Measurements from ENCODE around the gene MFN2.

Gene MFN2

GRCh38 chr1:12052008-12052573, 71.8 kb downstream of the MFN2 start:
- no peaks in the 10 kb centered on the region for H3K36me3 ChIP-seq (ENCODE audit: control insufficient read depth in 2 of 2, insufficient read depth in 2 of 2, low read length in 2 of 2)
- H3K9ac ChIP-seq (ENCODE audit: low read length in 2 of 2): peak overlapping the region in 1 of 2 donors; percentile 13
- peak overlapping the region; percentile 22 to 35 for H3K4me3 ChIP-seq (ENCODE audit: low read length in 2 of 2)
- H3K9me3 ChIP-seq (ENCODE audit: control insufficient read depth in 2 of 2, low read length in 2 of 2): no peaks in the 10 kb centered on the region
- H3K27me3 ChIP-seq (ENCODE audit: control insufficient read depth in 1 of 2, insufficient read depth in 2 of 2, low read length in 2 of 2): no peaks in the 10 kb centered on the region
- peaks cover 24% of the 10 kb centered on the region for H3K4me1 ChIP-seq (ENCODE audit: control insufficient read depth, insufficient read depth, low read length)
- peak overlapping the region; percentile 60 for H3K27ac ChIP-seq (ENCODE audit: low read length)

- H3K9ac ChIP-seq (ENCODE audit: low read length in 2 of 2): peak overlapping the region in 1 of 2 donors; percentile 5
- H3K9me3 ChIP-seq (ENCODE audit: control insufficient read depth in 2 of 2, low read length in 2 of 2): peaks cover 0 to 5% of the 10 kb centered on the region in 2 donors
- H3K36me3 ChIP-seq (ENCODE audit: control insufficient read depth in 2 of 2, insufficient read depth in 2 of 2, low read length in 2 of 2): no peaks in the 10 kb centered on the region
- peaks cover 24% of the 10 kb centered on the region for H3K4me1 ChIP-seq (ENCODE audit: control insufficient read depth, insufficient read depth, low read length)
- H3K4me3 ChIP-seq (ENCODE audit: low read length in 2 of 2): peak overlapping the region in 1 of 2 donors; percentile 15
- no peaks in the 10 kb centered on the region for H3K27me3 ChIP-seq (ENCODE audit: control insufficient read depth in 1 of 2, insufficient read depth in 2 of 2, low read length in 2 of 2)
- H3K27ac ChIP-seq (ENCODE audit: low read length): peak overlapping the region; percentile 55
Measured at GRCh38 chr1:12052997-12053686, 72.9 kb downstream of the MFN2 start.

DNA sequence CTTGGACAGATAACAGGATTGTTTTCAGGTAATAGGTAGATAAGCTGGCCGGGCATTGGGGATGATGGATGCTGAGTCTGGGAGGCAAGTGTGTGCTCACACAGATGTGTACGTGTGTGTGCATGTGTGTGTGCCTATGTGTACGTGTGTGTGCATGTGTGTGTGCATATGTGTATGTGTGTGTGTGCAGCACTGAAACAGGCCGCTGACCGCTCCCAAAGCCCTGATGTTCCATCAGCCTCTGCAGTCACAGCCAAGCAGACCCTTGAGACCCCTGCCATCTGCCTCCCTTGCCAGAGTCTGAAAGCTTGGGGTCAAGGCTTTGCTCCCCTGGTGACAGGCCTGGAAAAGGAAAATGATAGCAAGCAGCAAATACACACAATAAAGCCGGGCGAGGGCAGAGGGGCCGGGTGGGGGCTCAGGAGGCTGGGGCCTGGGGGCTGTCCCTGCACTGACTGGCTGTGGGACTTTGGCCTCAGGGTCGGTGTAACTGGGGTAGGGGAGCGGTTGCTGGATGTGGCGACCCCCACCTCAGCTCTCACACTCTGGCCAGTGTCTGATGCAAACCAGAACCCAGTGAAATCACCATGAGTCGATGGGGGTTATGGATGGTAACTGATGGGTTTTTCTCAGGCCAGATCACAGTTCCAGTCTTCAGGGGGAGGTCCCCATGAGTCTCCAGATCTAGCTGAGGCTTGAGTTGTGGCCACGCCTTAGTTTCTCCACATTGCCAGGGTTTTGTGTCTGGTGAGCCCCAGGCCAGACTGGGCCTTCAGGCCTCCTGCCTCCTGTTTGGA, 73.7 kb downstream of the MFN2 start:
- Histone ChIP-seq H3K27me3 (ENCODE audit: control insufficient read depth in 1 of 2, insufficient read depth in 2 of 2, low read length in 2 of 2) (no peaks in the 10 kb centered on the region), H3K9me3 (ENCODE audit: control insufficient read depth in 2 of 2, low read length in 2 of 2) (peaks cover 0 to 7% of the 10 kb centered on the region in 2 donors), H3K4me1 (ENCODE audit: control insufficient read depth, insufficient read depth, low read length) (peaks cover 24% of the 10 kb centered on the region), H3K27ac (ENCODE audit: low read length) (peak overlapping the region; percentile 55), H3K4me3 (ENCODE audit: low read length in 2 of 2) (no peak overlapping the region), H3K36me3 (ENCODE audit: control insufficient read depth in 2 of 2, insufficient read depth in 2 of 2, low read length in 2 of 2) (no peaks in the 10 kb centered on the region), H3K9ac (ENCODE audit: low read length in 2 of 2) (peak overlapping the region in 1 of 2 donors; percentile 5)

DNA sequence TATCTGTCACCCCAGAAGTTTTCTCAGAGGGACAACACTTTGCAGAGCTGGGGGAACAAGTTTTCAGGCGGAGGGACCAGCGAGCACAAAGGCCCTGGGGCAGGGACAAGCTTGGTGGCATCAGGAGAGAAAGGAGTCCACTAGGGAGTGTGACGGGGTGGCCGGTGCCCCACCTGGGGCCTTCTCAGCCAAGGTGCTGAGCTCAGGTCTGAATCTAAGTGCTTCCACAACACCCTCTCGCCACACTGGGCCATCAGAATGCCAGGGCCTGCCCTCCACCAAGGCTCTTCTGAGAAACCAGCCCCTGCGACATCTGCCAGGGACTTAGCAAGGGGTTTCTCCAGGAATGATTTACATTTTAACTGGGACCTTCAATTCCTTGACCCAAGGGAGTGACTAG, 75.0 kb downstream of the MFN2 start:
- no peak overlapping the region for H3K27ac ChIP-seq (ENCODE audit: low read length)
- H3K36me3 ChIP-seq (ENCODE audit: control insufficient read depth in 2 of 2, insufficient read depth in 2 of 2, low read length in 2 of 2): no peaks in the 10 kb centered on the region
- H3K27me3 ChIP-seq (ENCODE audit: control insufficient read depth in 1 of 2, insufficient read depth in 2 of 2, low read length in 2 of 2): peaks cover 0 to 2% of the 10 kb centered on the region in 2 donors
- peaks cover 0 to 7% of the 10 kb centered on the region in 2 donors for H3K9me3 ChIP-seq (ENCODE audit: control insufficient read depth in 2 of 2, low read length in 2 of 2)
- H3K9ac ChIP-seq (ENCODE audit: low read length in 2 of 2): no peak overlapping the region
- H3K4me3 ChIP-seq (ENCODE audit: low read length in 2 of 2): no peak overlapping the region
- H3K4me1 ChIP-seq (ENCODE audit: control insufficient read depth, insufficient read depth, low read length): peaks cover 24% of the 10 kb centered on the region

- H3K9me3 ChIP-seq (ENCODE audit: control insufficient read depth in 2 of 2, low read length in 2 of 2): peaks cover 0 to 7% of the 10 kb centered on the region in 2 donors
- H3K27me3 ChIP-seq (ENCODE audit: control insufficient read depth in 1 of 2, insufficient read depth in 2 of 2, low read length in 2 of 2): peaks cover 0 to 3% of the 10 kb centered on the region in 2 donors
- H3K27ac ChIP-seq (ENCODE audit: low read length): no peak overlapping the region
- no peaks in the 10 kb centered on the region for H3K36me3 ChIP-seq (ENCODE audit: control insufficient read depth in 2 of 2, insufficient read depth in 2 of 2, low read length in 2 of 2)
- H3K4me3 ChIP-seq (ENCODE audit: low read length in 2 of 2): no peak overlapping the region
- peaks cover 24% of the 10 kb centered on the region for H3K4me1 ChIP-seq (ENCODE audit: control insufficient read depth, insufficient read depth, low read length)
- H3K9ac ChIP-seq (ENCODE audit: low read length in 2 of 2): no peak overlapping the region
Measured at GRCh38 chr1:12056331-12056841, 76.1 kb downstream of the MFN2 start.

- H3K4me1 ChIP-seq (ENCODE audit: control insufficient read depth, insufficient read depth, low read length): peaks cover 16% of the 10 kb centered on the region
- peaks cover 6 to 9% of the 10 kb centered on the region in 2 donors for H3K27me3 ChIP-seq (ENCODE audit: control insufficient read depth in 1 of 2, insufficient read depth in 2 of 2, low read length in 2 of 2)
- no peak overlapping the region for H3K27ac ChIP-seq (ENCODE audit: low read length)
- H3K36me3 ChIP-seq (ENCODE audit: control insufficient read depth in 2 of 2, insufficient read depth in 2 of 2, low read length in 2 of 2): no peaks in the 10 kb centered on the region
- no peak overlapping the region for H3K4me3 ChIP-seq (ENCODE audit: low read length in 2 of 2)
- H3K9me3 ChIP-seq (ENCODE audit: control insufficient read depth in 2 of 2, low read length in 2 of 2): peaks cover 0 to 7% of the 10 kb centered on the region in 2 donors
- no peak overlapping the region for H3K9ac ChIP-seq (ENCODE audit: low read length in 2 of 2)
Measured at GRCh38 chr1:12057382-12057781, 77.1 kb downstream of the MFN2 start.

DNA sequence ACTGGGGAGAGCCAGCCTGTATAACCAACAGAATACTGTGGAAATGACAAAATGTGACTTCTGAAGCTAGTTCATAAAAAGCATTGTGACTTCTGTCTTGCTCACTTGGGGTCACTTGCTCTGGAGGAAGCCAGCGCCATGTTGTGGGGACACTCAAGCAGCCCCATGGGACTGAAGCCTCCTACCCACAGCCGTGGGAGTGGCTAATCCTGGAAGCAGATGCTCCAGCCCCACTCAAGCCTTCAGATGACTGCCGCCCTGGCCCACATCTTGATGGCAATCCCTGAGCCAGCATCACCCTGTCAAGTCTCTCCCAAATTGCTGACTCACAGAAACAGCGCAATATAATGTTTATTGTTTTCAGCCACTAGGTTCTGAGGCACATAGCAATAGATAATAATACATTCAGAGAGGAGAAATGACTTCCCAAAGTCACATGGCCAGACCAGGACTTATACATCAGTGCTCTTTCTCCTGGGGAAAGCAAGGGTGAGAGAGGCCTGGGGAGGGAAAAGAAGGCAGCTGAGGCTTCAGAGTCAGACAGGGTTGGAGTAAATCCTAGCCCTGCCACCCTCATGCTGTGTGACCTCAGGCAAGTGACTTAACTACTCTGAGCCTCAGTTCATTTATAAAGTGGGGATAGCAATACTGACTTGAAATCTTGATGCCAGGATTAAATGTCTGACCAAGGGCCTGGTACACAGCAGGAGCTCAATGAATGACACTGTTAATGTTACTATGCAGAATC, 77.9 kb downstream of the MFN2 start:
- H3K36me3 ChIP-seq (ENCODE audit: control insufficient read depth in 2 of 2, insufficient read depth in 2 of 2, low read length in 2 of 2): no peaks in the 10 kb centered on the region
- no peak overlapping the region for H3K27ac ChIP-seq (ENCODE audit: low read length)
- peaks cover 10% of the 10 kb centered on the region for H3K4me1 ChIP-seq (ENCODE audit: control insufficient read depth, insufficient read depth, low read length)
- no peak overlapping the region for H3K4me3 ChIP-seq (ENCODE audit: low read length in 2 of 2)
- H3K9ac ChIP-seq (ENCODE audit: low read length in 2 of 2): no peak overlapping the region
- peaks cover 10 to 14% of the 10 kb centered on the region in 2 donors for H3K27me3 ChIP-seq (ENCODE audit: control insufficient read depth in 1 of 2, insufficient read depth in 2 of 2, low read length in 2 of 2)
- H3K9me3 ChIP-seq (ENCODE audit: control insufficient read depth in 2 of 2, low read length in 2 of 2): peaks cover 0 to 7% of the 10 kb centered on the region in 2 donors

DNA sequence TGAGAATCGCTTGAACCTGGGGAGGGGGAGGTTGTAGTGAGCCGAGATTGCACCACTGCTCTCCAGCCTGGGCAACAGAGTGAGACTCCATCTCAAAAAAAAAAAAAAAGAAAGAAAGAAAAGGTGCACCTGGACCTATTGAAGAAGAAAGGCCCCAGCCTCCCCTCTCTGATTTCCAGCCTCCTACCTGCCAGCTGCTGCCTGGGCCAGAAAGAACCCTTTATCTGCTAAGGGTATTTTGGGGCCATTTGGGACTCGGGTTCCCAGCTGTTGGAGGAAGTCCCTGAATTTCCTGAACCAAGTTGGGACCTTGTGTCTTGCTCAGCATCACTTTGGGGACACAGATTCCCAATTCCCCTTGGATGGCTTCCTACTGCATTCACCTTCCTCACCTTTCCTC, 79.0 kb downstream of the MFN2 start:
- no peaks in the 10 kb centered on the region for H3K36me3 ChIP-seq (ENCODE audit: control insufficient read depth in 2 of 2, insufficient read depth in 2 of 2, low read length in 2 of 2)
- H3K4me1 ChIP-seq (ENCODE audit: control insufficient read depth, insufficient read depth, low read length): peaks cover 9% of the 10 kb centered on the region
- H3K27me3 ChIP-seq (ENCODE audit: control insufficient read depth in 1 of 2, insufficient read depth in 2 of 2, low read length in 2 of 2): peaks cover 21 to 23% of the 10 kb centered on the region in 2 donors
- H3K4me3 ChIP-seq (ENCODE audit: low read length in 2 of 2): no peak overlapping the region
- no peak overlapping the region for H3K9ac ChIP-seq (ENCODE audit: low read length in 2 of 2)
- H3K9me3 ChIP-seq (ENCODE audit: control insufficient read depth in 2 of 2, low read length in 2 of 2): peaks cover 0 to 7% of the 10 kb centered on the region in 2 donors
- no peak overlapping the region for H3K27ac ChIP-seq (ENCODE audit: low read length)

- H3K27ac ChIP-seq (ENCODE audit: low read length): no peak overlapping the region
- no peaks in the 10 kb centered on the region for H3K36me3 ChIP-seq (ENCODE audit: control insufficient read depth in 2 of 2, insufficient read depth in 2 of 2, low read length in 2 of 2)
- no peak overlapping the region for H3K4me3 ChIP-seq (ENCODE audit: low read length in 2 of 2)
- H3K27me3 ChIP-seq (ENCODE audit: control insufficient read depth in 1 of 2, insufficient read depth in 2 of 2, low read length in 2 of 2): peaks cover 27 to 29% of the 10 kb centered on the region in 2 donors
- peaks cover 9% of the 10 kb centered on the region for H3K4me1 ChIP-seq (ENCODE audit: control insufficient read depth, insufficient read depth, low read length)
- H3K9me3 ChIP-seq (ENCODE audit: control insufficient read depth in 2 of 2, low read length in 2 of 2): peaks cover 0 to 7% of the 10 kb centered on the region in 2 donors
- no peak overlapping the region for H3K9ac ChIP-seq (ENCODE audit: low read length in 2 of 2)
Measured at GRCh38 chr1:12059722-12060464, 79.6 kb downstream of the MFN2 start.

Data from stomach smooth muscle (tissue), 2 donors.